ENCODE data around the gene KLHL40. TPM values are rescaled to one million over a fixed set of nuclear protein-coding genes. Genes with fewer than 3 reads are reported as not detected.

KLHL40 gene
- total and polyA plus RNA-seq, 2 donors (not counting 3 experiments of a cell fraction or from before 2014, with no cell fraction given), result not detected

DNA sequence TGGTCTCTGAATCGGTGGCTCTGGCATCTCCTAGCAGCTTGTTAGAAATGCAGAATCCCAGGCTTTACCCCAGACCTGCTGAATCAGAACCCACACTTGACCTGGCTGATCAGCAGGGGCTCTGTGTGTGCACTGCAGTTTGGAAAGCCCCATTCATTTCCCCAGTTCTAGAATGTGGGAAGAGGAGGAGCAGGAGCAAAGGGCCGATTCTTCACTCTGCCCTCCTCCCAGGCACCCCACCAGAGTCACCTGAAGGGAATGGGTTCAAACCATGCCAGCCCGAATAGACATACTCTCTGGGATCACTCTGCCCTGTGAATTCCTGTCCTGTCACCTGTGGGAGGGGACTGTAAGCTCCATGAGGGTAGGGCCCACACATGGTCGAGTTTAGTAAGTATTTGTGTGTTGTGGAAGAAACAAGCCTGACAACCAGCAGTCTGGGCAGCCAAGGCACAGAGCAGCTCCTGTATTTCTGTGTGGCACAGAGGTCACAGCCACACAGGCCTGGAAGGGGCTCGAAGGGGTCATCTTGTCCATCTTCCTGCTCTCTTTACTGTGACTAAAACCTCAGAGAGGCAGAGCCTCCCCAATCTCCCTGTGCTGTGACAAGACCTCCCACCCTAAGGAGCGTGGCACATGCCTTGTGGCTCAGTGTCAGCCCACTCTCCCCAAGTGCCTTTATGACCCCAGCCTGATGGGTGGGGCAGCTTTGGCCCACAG is 46.3 kb downstream of the KLHL40 start:
- Histone ChIP-seq H3K27ac (ENCODE audit: insufficient read depth, low read depth, low read length) (no peak overlapping the region), H3K36me3 (ENCODE audit: control insufficient read depth in 2 of 2, extremely low read depth in 1 of 2, insufficient read depth in 2 of 2, low read length in 2 of 2) (no peaks in the 10 kb centered on the region), H3K4me1 (ENCODE audit: control insufficient read depth, extremely low read depth, insufficient read depth, low read length) (no peaks in the 10 kb centered on the region), H3K9me1 (replicated peaks; ENCODE audit: control insufficient read depth, extremely low read depth, insufficient read depth, low read length) (no peaks in the 10 kb centered on the region), H3K4me3 (replicated peaks in 1 of 3; ENCODE audit: insufficient read depth in 1 of 3, low read depth in 1 of 3, low read length in 3 of 3) (no peak overlapping the region), H3K9me3 (replicated peaks; ENCODE audit: control insufficient read depth, insufficient read depth, low read length) (no peaks in the 10 kb centered on the region), H3K9ac (replicated peaks; ENCODE audit: extremely low read depth, insufficient read depth, low read length) (no peak overlapping the region), H4K20me1 (replicated peaks; ENCODE audit: control insufficient read depth, extremely low read depth, insufficient read depth, low read length) (no peaks in the 10 kb centered on the region), H2AFZ (ENCODE audit: low read depth, low read length) (no peak overlapping the region), H3K79me2 (ENCODE audit: control insufficient read depth, insufficient read depth, low read length) (no peaks in the 10 kb centered on the region), H3K27me3 (ENCODE audit: control insufficient read depth in 2 of 2, insufficient read depth in 2 of 2, low read length in 2 of 2) (peaks cover 4 to 5% of the 10 kb centered on the region in 2 experiments), H3K4me2 (ENCODE audit: insufficient read depth, low read length) (no peak overlapping the region)
- FAIRE-seq (no peak), DNase-seq (ENCODE audit: low read depth, low spot score) (no peak)
- dilution Hi-C loops (cut with MboI; ENCODE audit: extremely low pct_ligation_motif_present, low sequenced_read_pairs), result no loop called here
- intact Hi-C loops (cut with micrococcal nuclease), result no loop called here
- ChIA-PET POLR2A (no interaction called here), CTCF (no interaction called here)
- BruUV-seq (replicated peaks), result no TSS peak
- TF ChIP-seq GATA2 (IDR thresholded peaks at IDR 0.05; ENCODE audit: insufficient read depth, insufficient read length, low read depth, low read length), result no peak
- TF ChIP-seq EZH2 (IDR thresholded peaks at IDR 0.05; ENCODE audit: borderline replicate concordance, low read depth, low read length, severe bottlenecking), result no peak
- no peak for TF ChIP-seq FOS (IDR thresholded peaks at IDR 0.05; ENCODE audit: borderline replicate concordance, insufficient read depth, low read length)
- TF ChIP-seq, protein P1, sequence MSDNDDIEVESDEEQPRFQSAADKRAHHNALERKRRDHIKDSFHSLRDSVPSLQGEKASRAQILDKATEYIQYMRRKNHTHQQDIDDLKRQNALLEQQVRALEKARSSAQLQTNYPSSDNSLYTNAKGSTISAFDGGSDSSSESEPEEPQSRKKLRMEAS (IDR thresholded peaks at IDR 0.05; ENCODE audit: insufficient read depth, insufficient read length), result no peak
- no peak for TF ChIP-seq POLR2AphosphoS5 (IDR thresholded peaks at IDR 0.05; ENCODE audit: insufficient read depth, low read depth, low read length)
- no peak for TF ChIP-seq POLR2A (IDR thresholded peaks at IDR 0.05; ENCODE audit: low read depth, low read length)
- TF ChIP-seq, protein P2, sequence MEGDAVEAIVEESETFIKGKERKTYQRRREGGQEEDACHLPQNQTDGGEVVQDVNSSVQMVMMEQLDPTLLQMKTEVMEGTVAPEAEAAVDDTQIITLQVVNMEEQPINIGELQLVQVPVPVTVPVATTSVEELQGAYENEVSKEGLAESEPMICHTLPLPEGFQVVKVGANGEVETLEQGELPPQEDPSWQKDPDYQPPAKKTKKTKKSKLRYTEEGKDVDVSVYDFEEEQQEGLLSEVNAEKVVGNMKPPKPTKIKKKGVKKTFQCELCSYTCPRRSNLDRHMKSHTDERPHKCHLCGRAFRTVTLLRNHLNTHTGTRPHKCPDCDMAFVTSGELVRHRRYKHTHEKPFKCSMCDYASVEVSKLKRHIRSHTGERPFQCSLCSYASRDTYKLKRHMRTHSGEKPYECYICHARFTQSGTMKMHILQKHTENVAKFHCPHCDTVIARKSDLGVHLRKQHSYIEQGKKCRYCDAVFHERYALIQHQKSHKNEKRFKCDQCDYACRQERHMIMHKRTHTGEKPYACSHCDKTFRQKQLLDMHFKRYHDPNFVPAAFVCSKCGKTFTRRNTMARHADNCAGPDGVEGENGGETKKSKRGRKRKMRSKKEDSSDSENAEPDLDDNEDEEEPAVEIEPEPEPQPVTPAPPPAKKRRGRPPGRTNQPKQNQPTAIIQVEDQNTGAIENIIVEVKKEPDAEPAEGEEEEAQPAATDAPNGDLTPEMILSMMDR (IDR thresholded peaks at IDR 0.05; ENCODE audit: extremely low read depth in 1 of 2, insufficient read depth in 1 of 2, low read depth in 1 of 2, low read length in 2 of 2), result no peak
- TF ChIP-seq JUN (IDR thresholded peaks at IDR 0.05; ENCODE audit: borderline replicate concordance, insufficient read depth, insufficient read length, low read depth), result no peak
- no peak for TF ChIP-seq MYC (IDR thresholded peaks at IDR 0.05; ENCODE audit: low read depth, low read length)
